Stimulated activated CD8-positive, alpha-beta memory T cell treated with anti-CD3 and anti-CD28 coated beads, Interleukin-12 subunit alpha, Interleukin-12 subunit beta, amount 100 ng/mL, for 24 hours (primary cell): ENCODE results near the gene NCL.

ENCODE experiments used
- DNase-seq: peaks from one replicate; pipeline ENCODE4 v3.0.0-alpha.2; 2020; ENCODE audit errors: extremely low read depth

Gene NCL, protein sequence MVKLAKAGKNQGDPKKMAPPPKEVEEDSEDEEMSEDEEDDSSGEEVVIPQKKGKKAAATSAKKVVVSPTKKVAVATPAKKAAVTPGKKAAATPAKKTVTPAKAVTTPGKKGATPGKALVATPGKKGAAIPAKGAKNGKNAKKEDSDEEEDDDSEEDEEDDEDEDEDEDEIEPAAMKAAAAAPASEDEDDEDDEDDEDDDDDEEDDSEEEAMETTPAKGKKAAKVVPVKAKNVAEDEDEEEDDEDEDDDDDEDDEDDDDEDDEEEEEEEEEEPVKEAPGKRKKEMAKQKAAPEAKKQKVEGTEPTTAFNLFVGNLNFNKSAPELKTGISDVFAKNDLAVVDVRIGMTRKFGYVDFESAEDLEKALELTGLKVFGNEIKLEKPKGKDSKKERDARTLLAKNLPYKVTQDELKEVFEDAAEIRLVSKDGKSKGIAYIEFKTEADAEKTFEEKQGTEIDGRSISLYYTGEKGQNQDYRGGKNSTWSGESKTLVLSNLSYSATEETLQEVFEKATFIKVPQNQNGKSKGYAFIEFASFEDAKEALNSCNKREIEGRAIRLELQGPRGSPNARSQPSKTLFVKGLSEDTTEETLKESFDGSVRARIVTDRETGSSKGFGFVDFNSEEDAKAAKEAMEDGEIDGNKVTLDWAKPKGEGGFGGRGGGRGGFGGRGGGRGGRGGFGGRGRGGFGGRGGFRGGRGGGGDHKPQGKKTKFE

GRCh38 chr2:231463698-231464575 is at the start of gene NCL:
TSS of gene NCL (minus strand) at chr2:231464484. CDS start at chr2:231464353, 131 bp downstream.
- peak; percentile 67 for DNase-seq

GRCh38 chr2:231513746-231514224 is 49.5 kb upstream of the NCL start:
- no peak for DNase-seq

DNA sequence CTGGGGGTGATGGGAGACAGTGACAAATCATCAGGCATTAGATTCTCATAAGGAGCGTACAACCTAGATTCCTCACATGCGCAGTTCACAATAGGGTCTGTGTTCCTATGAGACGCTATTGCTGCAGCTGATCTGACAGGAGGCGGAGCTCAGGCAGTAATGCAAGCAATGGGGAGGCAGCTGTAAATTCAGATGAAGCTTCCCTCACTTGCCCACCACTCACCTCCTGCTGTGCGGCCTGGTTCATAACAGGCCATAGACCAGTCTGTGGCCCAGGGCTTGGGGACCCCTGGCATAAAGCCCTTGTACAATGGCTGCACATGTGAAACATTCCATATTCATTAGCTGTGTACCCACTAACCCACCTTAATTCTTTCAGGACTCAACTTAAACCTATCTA is 47.9 kb upstream of the NCL start:
- no peak for DNase-seq

- DNase-seq = no peak
Observed at GRCh38 chr2:231503766-231504165, 39.5 kb upstream of the NCL start.

DNA sequence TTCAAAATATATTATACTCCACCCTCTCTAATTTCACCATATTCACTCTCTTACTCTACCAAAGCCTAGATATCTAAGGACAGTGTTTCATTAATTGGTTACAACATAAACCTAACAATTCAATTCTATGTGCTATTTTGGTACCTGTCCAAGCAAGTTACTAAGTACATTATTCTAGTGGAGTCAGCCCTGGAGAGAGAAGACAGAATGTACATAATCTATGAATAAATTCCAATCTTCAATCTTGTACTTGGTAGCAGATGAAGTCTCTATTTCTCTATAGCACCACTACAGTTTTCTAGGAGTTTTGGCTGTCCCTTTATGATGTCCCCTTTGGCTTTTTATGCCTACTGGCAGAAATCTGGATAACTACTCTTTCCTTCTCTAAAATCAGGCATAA is 38.3 kb upstream of the NCL start:
- DNase-seq = no peak

- no peak for DNase-seq
Observed at GRCh38 chr2:231497651-231498050, 33.4 kb upstream of the NCL start.

GRCh38 chr2:231494669-231495068 is 30.4 kb upstream of the NCL start:
- DNase-seq = no peak

- no peak for DNase-seq
Observed at GRCh38 chr2:231490801-231491200, 26.5 kb upstream of the NCL start.

DNA sequence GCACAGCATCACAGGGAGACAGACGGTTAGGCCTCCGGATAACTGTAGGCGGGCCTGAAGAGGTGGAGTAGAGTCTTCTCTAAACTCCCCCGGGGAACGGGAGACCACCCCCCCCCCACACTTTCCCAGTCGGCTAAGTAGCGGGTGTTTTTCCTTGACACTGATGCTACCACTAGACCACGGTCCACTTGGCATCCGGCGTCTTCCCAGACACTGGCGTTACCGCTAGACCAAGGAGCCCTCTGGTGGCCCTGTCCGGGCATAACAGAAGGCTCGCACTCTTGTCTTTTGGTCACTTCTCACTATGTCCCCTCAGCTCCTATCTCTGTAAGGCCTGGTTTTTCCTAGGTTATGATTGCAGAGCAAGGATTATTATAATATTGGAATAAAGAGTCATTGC is 25.7 kb upstream of the NCL start:
- DNase-seq = no peak

DNA sequence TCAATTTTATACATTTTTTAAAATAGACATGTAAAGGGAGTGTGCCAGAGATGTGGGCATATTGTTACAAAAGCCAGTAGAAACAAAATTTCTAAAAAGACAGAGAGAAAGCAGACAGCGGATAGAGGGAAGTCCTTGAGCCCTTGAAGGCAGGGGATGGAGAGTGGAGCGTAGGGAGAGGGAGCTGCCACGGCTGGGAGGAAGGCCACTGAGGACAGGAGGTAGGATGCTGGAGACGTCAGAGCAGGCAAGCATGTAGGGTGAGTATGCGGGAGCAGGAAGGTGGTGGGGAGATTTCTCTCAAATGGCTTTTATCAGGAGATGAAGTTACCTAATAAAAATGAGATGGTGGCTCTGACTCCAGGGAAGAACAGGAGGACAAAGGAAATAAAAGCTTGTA is 24.0 kb upstream of the NCL start:
- DNase-seq = no peak

GRCh38 chr2:231486851-231487596 is 22.7 kb upstream of the NCL start:
- no peak for DNase-seq

DNA sequence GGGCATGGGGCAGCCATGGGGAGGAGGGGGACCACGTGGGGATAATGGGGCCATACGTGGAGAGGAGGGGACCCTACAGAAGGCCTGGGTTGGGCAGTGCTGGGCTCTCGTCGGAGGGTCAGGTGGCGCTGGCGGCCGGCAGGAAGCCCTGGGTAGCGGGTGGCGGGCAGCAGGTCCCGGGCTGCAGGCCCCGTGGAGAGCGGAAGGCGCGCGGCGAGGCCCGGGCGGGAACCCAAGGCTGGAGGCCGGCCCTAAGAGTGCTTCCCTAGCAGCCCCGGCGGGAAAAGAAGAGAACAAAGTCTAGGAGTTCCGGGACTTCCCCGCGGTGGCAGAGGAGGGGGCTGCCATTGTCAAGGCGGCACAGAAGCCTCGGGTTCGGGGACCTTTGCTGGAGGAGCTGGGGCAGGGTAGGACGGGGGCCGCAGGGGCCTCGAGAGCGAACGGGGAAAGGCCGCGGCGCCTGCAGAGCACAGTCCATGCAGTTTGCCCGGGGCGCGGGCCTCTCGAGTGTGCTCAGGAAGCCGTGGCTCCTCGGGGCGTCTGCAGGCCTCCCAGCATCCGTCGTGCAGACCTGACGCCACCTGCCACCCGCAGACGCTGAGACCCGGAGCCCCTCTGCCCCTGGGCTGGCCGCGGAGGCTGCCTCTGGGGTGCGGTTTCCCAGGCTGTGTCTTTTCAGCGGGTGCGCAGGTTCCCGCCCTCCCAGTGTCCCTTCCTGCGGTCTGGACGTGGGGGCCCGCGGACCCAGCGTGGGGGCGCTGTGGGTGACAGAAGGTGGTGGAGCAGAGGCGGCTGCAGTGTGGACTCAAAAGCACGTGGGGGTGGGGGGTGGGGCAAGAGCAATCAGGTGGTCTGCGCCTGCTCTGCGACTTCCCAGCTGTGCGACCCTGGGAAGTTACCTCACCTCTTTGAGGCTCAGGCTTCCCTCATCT is 19.4 kb upstream of the NCL start:
- no peak for DNase-seq

GRCh38 chr2:231482806-231483391 is 18.6 kb upstream of the NCL start:
- peak; percentile 61 for DNase-seq

GRCh38 chr2:231480781-231481180 is 16.5 kb upstream of the NCL start:
- no peak for DNase-seq

DNA sequence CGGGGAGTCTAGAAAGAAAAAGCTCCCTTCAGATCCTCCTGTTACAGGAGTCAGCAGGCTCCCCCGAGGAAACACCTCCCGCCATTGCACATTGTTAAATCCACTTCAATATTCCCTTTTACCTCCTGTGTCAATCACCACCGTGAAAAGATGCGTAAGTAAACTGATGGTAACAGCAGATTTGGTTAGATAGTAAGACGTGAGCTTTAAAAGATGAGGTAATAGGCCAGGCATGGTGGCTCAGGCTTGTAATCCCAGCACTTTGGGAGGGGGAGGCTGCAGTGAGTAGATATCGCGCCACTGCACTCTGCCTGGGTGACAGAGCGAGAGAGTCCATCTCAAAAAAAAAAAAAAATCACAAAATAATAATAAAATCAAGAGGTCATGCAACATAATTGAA is 15.2 kb upstream of the NCL start:
- no peak for DNase-seq

DNA sequence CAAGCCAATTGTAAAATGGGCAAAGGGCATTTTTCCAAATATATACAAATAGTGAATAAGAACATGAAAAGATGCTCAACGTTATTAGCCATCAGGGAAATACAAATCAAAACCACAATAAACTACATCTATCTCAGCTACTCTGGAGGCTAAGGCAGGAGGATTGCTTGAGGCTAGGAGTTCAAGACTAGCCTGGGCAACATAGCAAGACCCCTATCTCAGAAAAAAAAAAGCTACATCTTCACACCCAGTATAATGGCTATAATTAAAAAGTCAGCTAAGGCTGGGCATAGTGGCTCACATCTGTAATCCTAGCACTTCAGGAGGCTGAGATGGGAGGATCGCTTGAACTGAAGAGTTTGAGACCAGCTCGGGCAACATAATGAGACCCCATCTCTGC is 12.6 kb upstream of the NCL start:
- DNase-seq = no peak

- no peak for DNase-seq
Observed at GRCh38 chr2:231475965-231476364, 11.7 kb upstream of the NCL start.

GRCh38 chr2:231472816-231473215 is 8.5 kb upstream of the NCL start:
- DNase-seq = no peak

GRCh38 chr2:231470246-231470900 is 6.1 kb upstream of the NCL start:
- DNase-seq = no peak
